Measurements from ENCODE around the gene HEPN1. TPM values are rescaled to one million over a fixed set of nuclear protein-coding genes. Genes with fewer than 3 reads are reported as not detected.

The HEPN1 gene
- total and polyA plus RNA-seq, 2 of the 4 experiments (the other 2 are of a cell fraction), result not detected

DNA sequence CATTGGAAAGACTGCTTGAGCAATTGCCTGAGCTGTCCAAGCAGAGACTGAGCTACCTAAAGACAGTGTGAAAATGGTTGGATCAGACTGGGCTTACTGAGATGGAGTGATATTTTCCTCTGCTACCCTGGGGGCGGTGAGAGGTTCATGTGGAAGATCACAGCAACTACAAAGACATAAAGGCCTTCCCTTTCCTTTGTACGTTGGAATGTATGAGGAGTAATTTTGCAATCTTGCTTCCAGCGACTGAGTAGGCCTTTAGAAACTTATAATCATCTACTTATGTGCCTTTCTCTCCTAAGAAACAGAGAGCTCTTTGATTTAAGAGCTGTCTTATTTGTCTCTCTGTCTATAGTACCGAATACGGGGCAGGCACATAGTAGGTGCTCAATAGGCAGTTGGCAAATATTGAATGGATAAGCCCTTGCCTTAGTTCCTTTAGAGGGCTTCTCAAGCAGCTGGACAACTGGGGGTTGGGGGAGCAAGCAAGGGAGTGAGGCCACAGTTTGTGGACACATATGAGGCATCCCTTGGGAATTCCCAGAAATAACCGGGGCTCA is 19.2 kb downstream of the HEPN1 start:
- Histone ChIP-seq H3K23ac (ENCODE audit: low read depth, low read length) (0 out of 2 replicates have a peak overlapping the region, but pooled peaks have one; percentile 7), H3K4me3 (ENCODE audit: insufficient read depth, low read depth, low read length) (no peak overlapping the region), H3K4me1 (ENCODE audit: control insufficient read depth, insufficient read depth, low read length) (peaks cover 17% of the 10 kb centered on the region), H3K9ac (ENCODE audit: low read depth, low read length) (no peak overlapping the region), H2AK9ac (replicated peaks; ENCODE audit: low read depth, low read length, poor library complexity) (peak overlapping the region; percentile 29), H2AFZ (replicated peaks; ENCODE audit: low read length, poor library complexity) (peak overlapping the region; percentile 52), H4K20me1 (ENCODE audit: insufficient read depth, low read length) (no peaks in the 10 kb centered on the region), H4K91ac (ENCODE audit: insufficient read depth, low read depth, low read length) (peak overlapping the region; percentile 5; the same call in 1 of the 2 replicates), H2BK20ac (ENCODE audit: low read depth, low read length) (peak overlapping the region; percentile 71; the same call in 1 of the 2 replicates), H3K14ac (replicated peaks; ENCODE audit: low read depth, low read length) (peak overlapping the region; percentile 27), H3K27me3 (ENCODE audit: control insufficient read depth, insufficient read depth, low read length) (no peaks in the 10 kb centered on the region), H3K4ac (ENCODE audit: low read depth, low read length) (peak overlapping the region; percentile 55), H3K79me1 (ENCODE audit: low read depth in 1 of 2, low read length in 2 of 2) (no peaks in the 10 kb centered on the region), H2BK5ac (ENCODE audit: low read depth, low read length, poor library complexity, severe bottlenecking) (peak overlapping the region; percentile 60), H2BK15ac (ENCODE audit: low read depth, low read length) (peak overlapping the region; percentile 29; the same call in 2 of the 3 replicates), H4K5ac (ENCODE audit: low read depth, low read length) (peak overlapping the region; percentile 34; the same call in 1 of the 2 replicates), H4K8ac (ENCODE audit: low read depth in 2 of 2, low read length in 2 of 2) (peak overlapping the region in 1 of 2 experiments; percentile 57; a peak in 2 of 4 replicates), H2AK5ac (ENCODE audit: low read depth, low read length) (peak overlapping the region; percentile 29; the same call in 1 of the 2 replicates), H3K9me1 (ENCODE audit: insufficient read depth, low read length) (peaks cover 4% of the 10 kb centered on the region; the same call in 1 of the 2 replicates), H2BK120ac (ENCODE audit: low read depth, low read length) (peak overlapping the region; percentile 61; the same call in 1 of the 2 replicates), H3K18ac (ENCODE audit: low read depth, low read length) (peak overlapping the region; percentile 31; the same call in 1 of the 2 replicates), H3K9me3 (ENCODE audit: control insufficient read depth, insufficient read depth, low read length) (no peaks in the 10 kb centered on the region), H3K4me2 (ENCODE audit: low read depth, low read length) (no peak overlapping the region), H3K56ac (ENCODE audit: extremely low read depth, insufficient read depth, low read length) (no peak overlapping the region), H3K36me3 (ENCODE audit: control insufficient read depth, insufficient read depth, low read length) (no peaks in the 10 kb centered on the region), H3K27ac (ENCODE audit: insufficient read depth, low read length) (no peak overlapping the region)
- ChIA-PET CTCF (no interaction called here), POLR2A (ENCODE audit: unreplicated experiment) (no interaction called here)
- intact Hi-C loops (cut with micrococcal nuclease) (no loop called here), dilution Hi-C loops (cut with HindIII; ENCODE audit: low sequenced_read_pairs, unreplicated experiment) (no loop called here), in situ Hi-C loops (cut with MboI; ENCODE audit: low sequenced_read_pairs) (no loop called here)
- DNase-seq (peak; percentile 40), ATAC-seq (ENCODE audit: low read depth) (no peak)
- WGBS, 2 experiments (ENCODE audit: extremely low coverage in 2 of 2, insufficient read length in 1 of 2), result no CpG with 5 or more reads among the region's 6 CpGs
- BruUV-seq (replicated peaks), result no TSS peak
- TF ChIP-seq SMC3 (IDR thresholded peaks at IDR 0.05; ENCODE audit: low read depth, low read length) (no peak), CEBPB (IDR thresholded peaks at IDR 0.05; ENCODE audit: low read depth, low read length) (peak; percentile 44; the same call in 1 of the 2 replicates)

Data from IMR-90 (cell line).